SK-N-MC (cell line): Measurements from ENCODE around the gene POLD2.

Experiments
- EZH2 ChIP-seq: fragments of 200-600 bp; sonication (generic); IDR thresholded peaks from one replicate; pipeline ENCODE4 v1.6.1; 2017; ENCODE audit warnings: antibody characterized with exemption
- POLR2AphosphoS5 ChIP-seq: IDR thresholded peaks from 2 replicates; pipeline ENCODE4 v1.6.1; 2012; ENCODE audit warnings: mild to moderate bottlenecking, low read depth, low read length, borderline replicate concordance

- TF ChIP-seq POLR2AphosphoS5 (no peak), EZH2 (no peak)
Observed at GRCh38 chr7:44150966-44151941, 27.9 kb upstream of the POLD2 start.
